Neutrophil (primary cell): Measurements from ENCODE around the gene ABCC5.

ENCODE experiments used
- H3K27ac ChIP-seq: fragments of 200-600 bp; sonication (generic); 2 replicates; pipeline ENCODE4 v1.5.1; 2016; ENCODE audit warnings: mild to moderate bottlenecking, moderate library complexity
- H3K27me3 ChIP-seq: fragments of 200-600 bp; sonication (generic); 2 replicates; pipeline ENCODE4 v1.6.0; 2016; ENCODE audit warnings: mild to moderate bottlenecking
- H3K36me3 ChIP-seq: fragments of 200-600 bp; sonication (generic); 2 replicates; pipeline ENCODE4 v1.5.1; 2017
- H3K4me1 ChIP-seq, 2 experiments: fragments of 200-600 bp in 1 of 2; sonication (generic) in 1 of 2; 1 replicate in 1 of 2; 2 replicates in 1 of 2; pipeline versions ENCODE4 v1.5.1 to v1.6.1; 2013 to 2016; ENCODE audit warnings: low read depth in 1 of 2, low read length in 1 of 2, mild to moderate bottlenecking in 1 of 2, moderate library complexity in 1 of 2; ENCODE audit not compliant: control insufficient read depth in 1 of 2, insufficient read depth in 1 of 2
- H3K4me3 ChIP-seq, 2 experiments: fragments of 200-600 bp in 1 of 2; sonication (generic) in 1 of 2; 1 replicate in 1 of 2; 2 replicates in 1 of 2; pipeline ENCODE4 v1.5.1; 2013 to 2016; ENCODE audit warnings: low read depth in 1 of 2, low read length in 1 of 2, mild to moderate bottlenecking in 1 of 2, moderate library complexity in 1 of 2
- H3K9me3 ChIP-seq: fragments of 200-600 bp; sonication (generic); 2 replicates; pipeline ENCODE4 v1.5.1; 2016
- TF ChIP-seq, protein P1 (sequence below): fragments of 200-600 bp; sonication (generic); IDR thresholded peaks from 2 replicates; pipeline ENCODE4 v1.5.1; 2016; ENCODE audit warnings: antibody characterized with exemption

The ABCC5 gene

DNA sequence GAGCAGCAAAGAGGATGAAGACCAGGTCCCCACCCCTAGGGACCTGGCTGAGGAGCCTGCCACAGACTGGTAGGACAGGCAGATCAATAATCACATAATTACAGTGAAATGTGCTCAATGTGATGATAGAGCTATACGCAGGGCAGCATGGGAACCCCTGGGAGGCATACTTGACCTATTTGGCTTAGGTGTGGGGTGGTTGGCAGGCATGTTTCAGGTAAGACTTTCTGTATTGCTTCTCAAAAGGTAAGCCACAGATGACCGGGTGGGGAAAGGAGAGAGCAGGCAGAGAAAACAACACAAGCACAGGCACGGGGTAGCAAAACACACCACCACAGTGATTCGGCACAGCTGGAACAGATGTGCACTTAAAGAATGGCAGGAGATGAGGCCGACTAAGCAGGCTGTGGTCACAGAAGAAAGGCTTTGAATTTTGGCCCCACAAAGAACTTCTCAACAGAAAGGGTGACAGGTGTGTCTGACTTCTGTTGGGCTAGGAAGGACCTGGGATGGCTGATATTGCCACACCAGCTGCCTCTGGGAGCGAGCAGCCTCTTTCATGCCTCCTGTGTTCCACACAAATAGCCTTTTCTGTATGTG, 64.1 kb downstream of the ABCC5 start:
- Histone ChIP-seq H3K27me3 (no peaks in the 10 kb centered on the region), H3K36me3 (peaks cover 82% of the 10 kb centered on the region), H3K27ac (no peak overlapping the region), H3K9me3 (no peaks in the 10 kb centered on the region), H3K4me3 (no peak overlapping the region), H3K4me1 (no peaks in the 10 kb centered on the region)
- TF ChIP-seq, protein P1, sequence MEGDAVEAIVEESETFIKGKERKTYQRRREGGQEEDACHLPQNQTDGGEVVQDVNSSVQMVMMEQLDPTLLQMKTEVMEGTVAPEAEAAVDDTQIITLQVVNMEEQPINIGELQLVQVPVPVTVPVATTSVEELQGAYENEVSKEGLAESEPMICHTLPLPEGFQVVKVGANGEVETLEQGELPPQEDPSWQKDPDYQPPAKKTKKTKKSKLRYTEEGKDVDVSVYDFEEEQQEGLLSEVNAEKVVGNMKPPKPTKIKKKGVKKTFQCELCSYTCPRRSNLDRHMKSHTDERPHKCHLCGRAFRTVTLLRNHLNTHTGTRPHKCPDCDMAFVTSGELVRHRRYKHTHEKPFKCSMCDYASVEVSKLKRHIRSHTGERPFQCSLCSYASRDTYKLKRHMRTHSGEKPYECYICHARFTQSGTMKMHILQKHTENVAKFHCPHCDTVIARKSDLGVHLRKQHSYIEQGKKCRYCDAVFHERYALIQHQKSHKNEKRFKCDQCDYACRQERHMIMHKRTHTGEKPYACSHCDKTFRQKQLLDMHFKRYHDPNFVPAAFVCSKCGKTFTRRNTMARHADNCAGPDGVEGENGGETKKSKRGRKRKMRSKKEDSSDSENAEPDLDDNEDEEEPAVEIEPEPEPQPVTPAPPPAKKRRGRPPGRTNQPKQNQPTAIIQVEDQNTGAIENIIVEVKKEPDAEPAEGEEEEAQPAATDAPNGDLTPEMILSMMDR, result no peak

DNA sequence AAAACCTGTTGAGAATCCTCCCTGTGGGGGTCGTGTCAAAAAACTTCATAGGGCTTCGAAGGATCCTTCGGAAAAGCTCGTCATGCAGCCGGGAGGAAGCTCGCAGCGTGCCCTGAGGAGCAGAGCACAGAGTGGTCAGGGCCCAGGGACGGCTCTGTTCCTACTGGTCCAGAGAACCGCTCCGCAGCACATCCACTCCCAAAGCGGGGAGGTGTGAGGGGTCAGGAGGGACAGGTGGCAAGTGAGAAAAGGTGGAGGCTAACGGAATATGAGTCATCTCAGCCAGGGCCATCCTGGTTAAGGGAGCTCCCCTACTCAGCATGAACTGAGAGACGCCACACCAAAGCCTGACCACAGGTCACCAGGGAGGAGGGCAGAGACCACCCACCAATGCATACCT, 66.2 kb downstream of the ABCC5 start:
- Histone ChIP-seq H3K36me3 (peaks cover 82% of the 10 kb centered on the region), H3K27me3 (no peaks in the 10 kb centered on the region), H3K27ac (no peak overlapping the region), H3K4me3 (no peak overlapping the region), H3K4me1 (no peaks in the 10 kb centered on the region), H3K9me3 (no peaks in the 10 kb centered on the region)
- TF ChIP-seq, protein P1, result no peak

GRCh38 chr3:183949690-183950089, 68.0 kb downstream of the ABCC5 start:
- TF ChIP-seq, protein P1, result no peak
- Histone ChIP-seq H3K36me3 (peaks cover 94% of the 10 kb centered on the region), H3K4me3 (no peak overlapping the region)

DNA sequence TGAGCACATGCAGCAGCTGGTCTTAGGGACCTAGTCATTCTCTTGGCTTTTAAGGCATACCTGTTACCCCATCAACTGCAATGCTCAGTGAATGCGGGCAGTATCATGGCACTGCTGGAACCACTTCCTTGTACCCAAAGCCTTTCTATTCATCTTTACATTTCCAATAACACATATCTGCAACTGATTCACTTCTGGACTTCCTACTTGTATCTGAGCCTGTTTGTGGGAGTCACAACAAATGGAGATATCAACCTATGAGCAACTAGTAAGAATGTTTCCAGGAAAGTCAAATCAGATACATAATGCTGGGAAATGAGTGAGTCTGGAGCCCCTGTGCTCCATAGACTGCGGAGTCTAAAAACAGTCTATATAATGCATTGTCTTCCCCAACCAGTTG, 71.6 kb downstream of the ABCC5 start:
- TF ChIP-seq, protein P1, result no peak
- Histone ChIP-seq H3K27ac (no peak overlapping the region), H3K36me3 (peaks cover 89% of the 10 kb centered on the region), H3K4me1 (no peaks in the 10 kb centered on the region), H3K9me3 (peaks cover 3% of the 10 kb centered on the region), H3K27me3 (no peaks in the 10 kb centered on the region), H3K4me3 (no peak overlapping the region)

More at GRCh38 chr3:183949690-183950089, 68.0 kb downstream of the ABCC5 start:
- Histone ChIP-seq H3K27me3 (no peaks in the 10 kb centered on the region), H3K27ac (no peak overlapping the region), H3K9me3 (no peaks in the 10 kb centered on the region), H3K4me1 (no peaks in the 10 kb centered on the region)

DNA sequence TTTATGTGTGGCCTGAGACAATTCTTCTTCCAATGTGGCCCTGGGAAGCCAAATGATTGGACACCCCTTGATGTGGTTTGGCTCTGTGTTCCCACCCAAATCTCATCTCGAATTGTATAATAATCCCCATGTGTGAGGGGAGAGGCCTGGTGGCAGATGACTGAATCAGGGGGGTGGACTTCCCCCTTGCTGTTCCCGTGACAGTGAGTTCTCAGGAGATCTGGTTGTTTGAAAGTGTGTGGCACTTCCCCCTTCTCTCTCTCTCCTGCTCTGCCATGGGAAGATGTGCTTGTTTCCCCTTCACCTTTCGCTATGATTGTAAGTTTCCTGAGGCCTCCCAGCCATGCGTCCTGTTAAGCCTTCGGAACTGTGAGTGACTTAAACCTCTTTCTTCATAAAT, 72.9 kb downstream of the ABCC5 start:
- TF ChIP-seq, protein P1, result no peak
- H3K36me3 ChIP-seq, result peaks cover 88% of the 10 kb centered on the region
- no peak overlapping the region for H3K4me3 ChIP-seq
- no peak overlapping the region for H3K27ac ChIP-seq
- H3K4me1 ChIP-seq, result no peaks in the 10 kb centered on the region
- H3K27me3 ChIP-seq, result no peaks in the 10 kb centered on the region
- peaks cover 3% of the 10 kb centered on the region for H3K9me3 ChIP-seq

GRCh38 chr3:183943739-183944138, 73.9 kb downstream of the ABCC5 start:
- peaks cover 88% of the 10 kb centered on the region for H3K36me3 ChIP-seq
- no peaks in the 10 kb centered on the region for H3K4me1 ChIP-seq
- TF ChIP-seq, protein P1, result no peak
- no peaks in the 10 kb centered on the region for H3K27me3 ChIP-seq
- peaks cover 3% of the 10 kb centered on the region for H3K9me3 ChIP-seq
- no peak overlapping the region for H3K4me3 ChIP-seq
- H3K27ac ChIP-seq, result no peak overlapping the region
